B cell (primary cell): Measurements from ENCODE around the gene MACROH2A1.

Experiments
- CTCF ChIP-seq: fragments of 200-600 bp; IDR thresholded peaks from one replicate; pipeline ENCODE4 v1.8.0; 2022; ENCODE audit warnings: antibody characterized with exemption, mild to moderate bottlenecking
- EZH2 ChIP-seq: IDR thresholded peaks from 2 replicates; pipeline ENCODE4 v1.6.1; 2012; ENCODE audit warnings: borderline replicate concordance, low read depth, mild to moderate bottlenecking, moderate library complexity, low read length; ENCODE audit not compliant: insufficient read depth, poor library complexity, severe bottlenecking

GRCh38 chr5:135322744-135323143 is 76.3 kb downstream of the MACROH2A1 start:
- no peak for TF ChIP-seq CTCF
- TF ChIP-seq EZH2 = no peak
